Tibial nerve (tissue), 3 donors: ENCODE measurements around the gene GOLM1.

Experiments
- POLR2A ChIP-seq, 2 donors: fragments of 450-650 bp; IDR thresholded peaks; one replicate each; pipeline ENCODE4 v1.6.1; 2017; ENCODE audit warnings: antibody characterized with exemption in 2 of 2, mild to moderate bottlenecking in 2 of 2, moderate library complexity in 2 of 2
- TF ChIP-seq, protein P1 (sequence below), 5 experiments: fragments of 200-600 bp in 3 of 5; fragments of 450-650 bp in 2 of 5; sonication (generic) in 3 of 5; IDR thresholded peaks; one replicate each; pipeline ENCODE4 v1.5.1; 2016 to 2019; ENCODE audit warnings: antibody characterized with exemption in 5 of 5, mild to moderate bottlenecking in 3 of 5, moderate library complexity in 2 of 5

DNA sequence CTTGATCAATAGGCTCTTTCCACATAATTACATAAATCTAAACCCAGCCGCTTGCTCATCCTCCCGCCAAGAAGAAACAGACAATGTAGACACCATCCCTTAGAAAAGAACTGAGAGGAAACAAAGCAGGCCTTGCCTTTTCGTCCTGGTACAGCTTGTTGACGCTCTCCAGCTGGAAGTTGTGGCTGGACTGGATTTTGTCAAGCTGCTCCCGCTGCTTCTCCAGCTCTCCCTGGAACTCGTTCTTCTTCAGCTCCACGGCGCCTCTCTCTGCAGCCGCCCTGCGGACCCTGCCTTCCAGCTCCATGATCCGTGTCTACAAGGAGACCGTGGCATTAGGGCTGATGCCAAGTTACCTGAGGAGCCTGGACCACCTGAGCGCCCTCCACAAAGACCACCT is 22.1 kb downstream of the GOLM1 start:
- TF ChIP-seq, protein P1, sequence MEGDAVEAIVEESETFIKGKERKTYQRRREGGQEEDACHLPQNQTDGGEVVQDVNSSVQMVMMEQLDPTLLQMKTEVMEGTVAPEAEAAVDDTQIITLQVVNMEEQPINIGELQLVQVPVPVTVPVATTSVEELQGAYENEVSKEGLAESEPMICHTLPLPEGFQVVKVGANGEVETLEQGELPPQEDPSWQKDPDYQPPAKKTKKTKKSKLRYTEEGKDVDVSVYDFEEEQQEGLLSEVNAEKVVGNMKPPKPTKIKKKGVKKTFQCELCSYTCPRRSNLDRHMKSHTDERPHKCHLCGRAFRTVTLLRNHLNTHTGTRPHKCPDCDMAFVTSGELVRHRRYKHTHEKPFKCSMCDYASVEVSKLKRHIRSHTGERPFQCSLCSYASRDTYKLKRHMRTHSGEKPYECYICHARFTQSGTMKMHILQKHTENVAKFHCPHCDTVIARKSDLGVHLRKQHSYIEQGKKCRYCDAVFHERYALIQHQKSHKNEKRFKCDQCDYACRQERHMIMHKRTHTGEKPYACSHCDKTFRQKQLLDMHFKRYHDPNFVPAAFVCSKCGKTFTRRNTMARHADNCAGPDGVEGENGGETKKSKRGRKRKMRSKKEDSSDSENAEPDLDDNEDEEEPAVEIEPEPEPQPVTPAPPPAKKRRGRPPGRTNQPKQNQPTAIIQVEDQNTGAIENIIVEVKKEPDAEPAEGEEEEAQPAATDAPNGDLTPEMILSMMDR (IDR thresholded peaks at IDR 0.05), result no peak
- no peak for TF ChIP-seq POLR2A (IDR thresholded peaks at IDR 0.05)
